HCT116 (cell line): ENCODE results near the gene YY2. TPM values are rescaled to one million over a fixed set of nuclear protein-coding genes. Genes with fewer than 3 reads are reported as not detected.

Experiments used
- ATAC-seq: fragments of 200-7000 bp; cut with Tn5 transposase; 2 replicates; pipeline ENCODE4 v1.9.1; 2020; ENCODE audit warnings: mild to moderate bottlenecking, moderate library complexity
- BruUV-seq: library from RNA; stranded (reverse); fragments of 400-500 nt; replicated peaks from 2 replicates; lab custom pipeline; 2021; lab: Mats Ljungman, UMichigan
- CTCF ChIA-PET: fragments of 300-600 bp; sonication (Branson Sonifier 250); formaldehyde crosslinking; loops from one replicate; lab custom pipeline; 2021; ENCODE audit warnings: antibody characterized with exemption; lab: Charles Lee
- POLR2A ChIA-PET: fragments of 300-600, 350-600 bp; sonication (Branson Sonifier 250); formaldehyde crosslinking; loops from one replicate; lab custom pipeline; 2021; ENCODE audit warnings: antibody characterized with exemption; lab: Charles Lee
- RAD21 ChIA-PET, 2 experiments: fragments of 300-600 bp; sonication (Branson Sonifier 250); formaldehyde crosslinking; loops; one replicate each; lab custom pipeline; 2023; ENCODE audit warnings: low total read pairs in 2 of 2; ENCODE audit not compliant: uncharacterized antibody in 2 of 2, unreplicated experiment in 2 of 2, low non-redundant PET in 1 of 2; lab: Charles Lee
- DNase-seq: peaks from one replicate; pipeline ENCODE4 v3.0.0-alpha.2; 2010; ENCODE audit warnings: low read depth, low spot score
- H2AFZ ChIP-seq: fragments of 200-600 bp; shearing (Covaris generic), sonication (generic); 2 replicates; pipeline ENCODE4 v1.6.1; 2017; ENCODE audit warnings: low read depth, mixed run types, mixed read lengths, antibody characterized with exemption, low read length; ENCODE audit not compliant: poor library complexity, severe bottlenecking
- H3K27ac ChIP-seq: 2 replicates; pipeline ENCODE4 v1.5.1; 2012; ENCODE audit warnings: low read depth, low read length
- H3K27me3 ChIP-seq: fragments of 200-600 bp; sonication (generic); 2 replicates; pipeline ENCODE4 v1.6.1; 2016; ENCODE audit warnings: mixed run types, low read length, mixed read lengths; ENCODE audit not compliant: insufficient read depth
- H3K36me3 ChIP-seq, 2 experiments: fragments of 200-500 bp in 1 of 2; fragments of 200-600 bp in 1 of 2; sonication (Bioruptor generic) in 1 of 2; sonication (generic) in 1 of 2; 2 replicates each; pipeline versions ENCODE4 v1.5.1 to v1.6.1; 2014 to 2016; ENCODE audit warnings: low read length in 2 of 2, inconsistent platforms in 1 of 2, mixed read lengths in 1 of 2, mixed run types in 1 of 2; ENCODE audit not compliant: insufficient read depth in 2 of 2, control insufficient read depth in 1 of 2
- H3K4me1 ChIP-seq, 2 experiments: fragments of 200-600 bp in 1 of 2; sonication (generic) in 1 of 2; 2 replicates each; pipeline versions ENCODE4 v1.5.1 to v1.6.1; 2012 to 2017; ENCODE audit warnings: low read length in 2 of 2, inconsistent platforms in 1 of 2, mild to moderate bottlenecking in 1 of 2, mixed read lengths in 1 of 2, mixed run types in 1 of 2, moderate library complexity in 1 of 2; ENCODE audit not compliant: insufficient read depth in 2 of 2, control insufficient read depth in 1 of 2
- H3K4me2 ChIP-seq: fragments of 200-600 bp; sonication (generic); 2 replicates; pipeline ENCODE4 v1.6.1; 2017; ENCODE audit warnings: mixed run types, low read length, mixed read lengths
- H3K4me3 ChIP-seq, 2 experiments: fragments of 200-600 bp in 1 of 2; sonication (generic) in 1 of 2; replicated peaks in 1 of 2; 2 replicates each; pipeline ENCODE4 v1.5.1; 2011 to 2016; ENCODE audit warnings: low read length in 2 of 2, control low read depth in 1 of 2, low read depth in 1 of 2, mild to moderate bottlenecking in 1 of 2, mixed read lengths in 1 of 2, mixed run types in 1 of 2
- H3K79me2 ChIP-seq: fragments of 200-600 bp; sonication (generic); 2 replicates; pipeline ENCODE4 v1.6.1; 2017; ENCODE audit warnings: mild to moderate bottlenecking, mixed run types, low read length, moderate library complexity, mixed read lengths; ENCODE audit not compliant: insufficient read depth
- H3K9ac ChIP-seq: fragments of 200-600 bp; sonication (generic); 2 replicates; pipeline ENCODE4 v1.6.1; 2016; ENCODE audit warnings: low read length, mixed read lengths
- H3K9me2 ChIP-seq: fragments of 200-600 bp; sonication (generic), shearing (Covaris generic); 2 replicates; pipeline ENCODE4 v1.6.1; 2017; ENCODE audit warnings: mixed run types, mild to moderate bottlenecking, moderate library complexity; ENCODE audit not compliant: insufficient read depth
- H3K9me3 ChIP-seq, 2 experiments: fragments of 200-500 bp in 1 of 2; fragments of 200-600 bp in 1 of 2; sonication (Bioruptor generic) in 1 of 2; sonication (generic) in 1 of 2; 2 replicates each; pipeline ENCODE4 v1.6.1; 2014 to 2017; ENCODE audit warnings: low read length in 2 of 2, mixed read lengths in 2 of 2, inconsistent platforms in 1 of 2, low read depth in 1 of 2, mild to moderate bottlenecking in 1 of 2, mixed run types in 1 of 2, moderate library complexity in 1 of 2; ENCODE audit not compliant: control insufficient read depth in 1 of 2, insufficient read depth in 1 of 2
- H4K20me1 ChIP-seq: fragments of 200-600 bp; sonication (generic), shearing (Covaris generic); 2 replicates; pipeline ENCODE4 v1.6.1; 2017; ENCODE audit warnings: mixed run types, mild to moderate bottlenecking, moderate library complexity; ENCODE audit not compliant: insufficient read depth
- CBX3 ChIP-seq: IDR thresholded peaks from 2 replicates; pipeline ENCODE4 v1.6.1; 2012; ENCODE audit warnings: low read depth
- CEBPB ChIP-seq: IDR thresholded peaks from 2 replicates; pipeline ENCODE4 v1.6.1; 2012; ENCODE audit warnings: low read depth
- EGR1 ChIP-seq: IDR thresholded peaks from 2 replicates; pipeline ENCODE4 v1.6.1; 2012; ENCODE audit warnings: low read depth
- ELF1 ChIP-seq: IDR thresholded peaks from 2 replicates; pipeline ENCODE4 v1.6.1; 2012; ENCODE audit warnings: low read depth, borderline replicate concordance
- EZH2 ChIP-seq: fragments of 200-600 bp; sonication (generic); IDR thresholded peaks from 2 replicates; pipeline ENCODE4 v1.6.1; 2017; ENCODE audit warnings: antibody characterized with exemption, mixed run types
- FOSL1 ChIP-seq: IDR thresholded peaks from 2 replicates; pipeline ENCODE4 v1.6.1; 2012; ENCODE audit warnings: low read depth
- JUND ChIP-seq: IDR thresholded peaks from 2 replicates; pipeline ENCODE4 v1.6.1; 2012
- MAX ChIP-seq: IDR thresholded peaks from 2 replicates; pipeline ENCODE4 v1.6.1; 2012
- POLR2A ChIP-seq: IDR thresholded peaks from 2 replicates; pipeline ENCODE4 v1.7.0; 2011; ENCODE audit warnings: borderline replicate concordance; ENCODE audit not compliant: insufficient read depth, insufficient read length; ENCODE audit errors: extremely low read depth
- POLR2AphosphoS5 ChIP-seq: IDR thresholded peaks from 2 replicates; pipeline ENCODE4 v1.6.1; 2011; ENCODE audit warnings: mild to moderate bottlenecking, low read depth, low read length, moderate library complexity
- RAD21 ChIP-seq: IDR thresholded peaks from 2 replicates; pipeline ENCODE4 v1.6.1; 2012; ENCODE audit warnings: low read depth, mild to moderate bottlenecking
- REST ChIP-seq: IDR thresholded peaks from 2 replicates; pipeline ENCODE4 v1.6.1; 2012; ENCODE audit warnings: low read depth
- SIN3A ChIP-seq: IDR thresholded peaks from 2 replicates; pipeline ENCODE4 v1.6.1; 2012; ENCODE audit warnings: low read depth
- SRF ChIP-seq: IDR thresholded peaks from 2 replicates; pipeline ENCODE4 v1.6.1; 2012; ENCODE audit warnings: low read depth
- TCF7L2 ChIP-seq: IDR thresholded peaks from 2 replicates; pipeline ENCODE4 v1.7.0; 2011; ENCODE audit warnings: borderline replicate concordance, inconsistent platforms; ENCODE audit not compliant: insufficient read depth, insufficient read length; ENCODE audit errors: extremely low read depth
- YY1 ChIP-seq: IDR thresholded peaks from 2 replicates; pipeline ENCODE4 v1.6.1; 2011; ENCODE audit warnings: low read length, low read depth, moderate library complexity, mild to moderate bottlenecking; ENCODE audit not compliant: insufficient replicate concordance; ENCODE audit errors: extremely low read depth
- ZFX ChIP-seq: fragments of 450-650 bp; IDR thresholded peaks from 2 replicates; pipeline ENCODE4 v1.6.1; 2017
- ZNF274 ChIP-seq: fragments of 200-500 bp; sonication (Bioruptor generic); IDR thresholded peaks from 2 replicates; pipeline ENCODE4 v1.6.1; 2014; ENCODE audit warnings: mild to moderate bottlenecking, low read depth, low read length, inconsistent platforms
- intact Hi-C: fragments of 100-400 bp; cut with micrococcal nuclease; formaldehyde crosslinking; loops from 2 replicates; pipeline ENCODE4 v1.10.0; 2022
- total RNA-seq: library from RNA; stranded (reverse); gene quantifications from one replicate; pipeline ENCODE4 v1.2.1, GENCODE V29; 2021; ENCODE audit not compliant: unreplicated experiment
- TF ChIP-seq, protein P1 (sequence below): IDR thresholded peaks from 2 replicates; pipeline ENCODE4 v1.6.1; 2012

The YY2 gene
- total RNA-seq, 1 experiment from 2014 or later: 2.7 TPM

DNA sequence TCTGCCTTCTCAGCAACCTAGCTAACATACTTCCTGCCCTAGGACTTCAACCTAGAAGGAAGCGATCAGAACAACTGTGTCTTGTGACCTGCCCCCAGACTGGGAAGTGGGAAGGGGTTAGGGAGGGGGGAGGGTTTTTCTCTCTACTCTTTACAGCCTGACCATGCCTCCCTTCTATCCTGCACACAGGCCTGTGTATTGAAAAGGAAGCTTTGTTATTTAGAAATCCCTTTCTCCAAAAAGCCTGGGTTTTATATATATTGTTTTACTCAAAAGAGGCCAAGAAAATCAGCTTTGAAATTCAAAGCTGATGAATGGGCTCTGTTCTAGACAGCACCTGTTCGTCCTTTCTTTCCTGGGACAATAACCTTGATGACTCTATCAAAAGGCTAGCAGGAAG, 49.5 kb downstream of the YY2 start:
- no peak for TF ChIP-seq FOSL1
- TF ChIP-seq, protein P1, sequence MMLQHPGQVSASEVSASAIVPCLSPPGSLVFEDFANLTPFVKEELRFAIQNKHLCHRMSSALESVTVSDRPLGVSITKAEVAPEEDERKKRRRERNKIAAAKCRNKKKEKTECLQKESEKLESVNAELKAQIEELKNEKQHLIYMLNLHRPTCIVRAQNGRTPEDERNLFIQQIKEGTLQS: no peak
- no peak for TF ChIP-seq POLR2A
- TF ChIP-seq ELF1: no peak
- no peak for TF ChIP-seq RAD21
- TF ChIP-seq SRF: no peak
- TF ChIP-seq CEBPB: no peak
- TF ChIP-seq TCF7L2: no peak
- TF ChIP-seq REST: no peak
- no peak for TF ChIP-seq SIN3A
- TF ChIP-seq POLR2AphosphoS5: no peak
- TF ChIP-seq ZFX: no peak
- TF ChIP-seq JUND: no peak
- TF ChIP-seq MAX: no peak
- no peak for TF ChIP-seq ZNF274
- TF ChIP-seq CBX3: no peak
- no peak for TF ChIP-seq EGR1
- TF ChIP-seq EZH2: no peak
- TF ChIP-seq YY1: no peak
- TF ChIP-seq, all 23 proteins: peak for 0
- ChIA-PET CTCF (no interaction called here), POLR2A (no interaction called here), RAD21 (no interaction called here)
- no peaks in the 10 kb centered on the region for H4K20me1 ChIP-seq
- H3K4me2 ChIP-seq: no peak overlapping the region
- no peak for DNase-seq
- no peak overlapping the region for H3K27ac ChIP-seq
- no peak overlapping the region for H2AFZ ChIP-seq
- H3K9ac ChIP-seq: no peak overlapping the region
- no peaks in the 10 kb centered on the region for H3K79me2 ChIP-seq
- no peaks in the 10 kb centered on the region for H3K9me3 ChIP-seq
- no peak overlapping the region for H3K4me3 ChIP-seq
- no TSS peak for BruUV-seq
- intact Hi-C loops: no loop called here
- no peaks in the 10 kb centered on the region for H3K36me3 ChIP-seq
- no peaks in the 10 kb centered on the region for H3K4me1 ChIP-seq
- no peaks in the 10 kb centered on the region for H3K9me2 ChIP-seq
- no peak for ATAC-seq
- H3K27me3 ChIP-seq: no peaks in the 10 kb centered on the region
